Activated CD8-positive, alpha-beta memory T cell treated with anti-CD3 and anti-CD28 coated beads for 24 hours (primary cell): ENCODE data around the gene G6PC2.

Experiments used
- DNase-seq: peaks from one replicate; pipeline ENCODE4 v3.0.0-alpha.2; 2020

G6PC2 gene

GRCh38 chr2:168949324-168949723 is 48.2 kb downstream of the G6PC2 start:
- DNase-seq, result no peak

DNA sequence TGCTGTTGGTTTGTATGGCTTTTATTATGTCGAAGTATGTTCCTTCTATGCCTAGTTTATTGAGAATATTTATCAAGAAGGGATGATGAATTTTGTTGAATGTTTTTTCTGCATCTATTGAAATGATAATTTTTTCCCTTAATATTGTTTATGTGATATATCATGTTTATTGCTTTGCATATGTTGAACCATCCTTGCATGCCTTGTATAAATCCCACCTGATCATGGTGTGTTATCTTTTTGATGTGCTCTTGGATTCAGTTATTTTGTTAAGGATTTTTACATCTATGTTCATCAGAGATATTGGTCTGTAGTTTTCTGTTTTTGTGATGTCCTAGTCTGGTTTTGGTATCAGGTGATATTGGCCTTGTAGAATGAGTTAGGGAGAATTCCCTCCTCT is 50.8 kb downstream of the G6PC2 start:
- DNase-seq, result no peak

- DNase-seq, result no peak
These were observed 51.3 kb downstream of the G6PC2 start for GRCh38 chr2:168952424-168952823.

- no peak for DNase-seq
These were observed 53.2 kb downstream of the G6PC2 start for GRCh38 chr2:168954256-168954655.

DNA sequence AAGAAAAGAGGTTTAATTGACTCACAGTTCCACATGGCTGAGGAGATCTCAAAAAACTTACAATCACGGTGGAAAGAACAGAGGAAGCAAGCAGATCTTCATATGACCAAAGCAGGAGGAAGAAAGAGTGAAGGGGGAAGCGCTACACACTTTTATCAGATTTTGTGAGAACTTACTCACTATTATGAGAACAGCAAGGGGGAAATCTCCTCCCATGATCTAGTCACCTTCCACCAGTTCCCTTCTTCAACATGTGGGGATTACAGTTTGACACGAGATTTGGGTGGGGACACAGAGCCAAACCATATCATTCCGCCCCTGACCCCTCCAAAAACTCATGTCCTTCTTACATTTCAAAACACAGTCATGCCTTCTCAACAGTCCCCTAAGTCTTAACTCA is 54.2 kb downstream of the G6PC2 start:
- no peak for DNase-seq

DNA sequence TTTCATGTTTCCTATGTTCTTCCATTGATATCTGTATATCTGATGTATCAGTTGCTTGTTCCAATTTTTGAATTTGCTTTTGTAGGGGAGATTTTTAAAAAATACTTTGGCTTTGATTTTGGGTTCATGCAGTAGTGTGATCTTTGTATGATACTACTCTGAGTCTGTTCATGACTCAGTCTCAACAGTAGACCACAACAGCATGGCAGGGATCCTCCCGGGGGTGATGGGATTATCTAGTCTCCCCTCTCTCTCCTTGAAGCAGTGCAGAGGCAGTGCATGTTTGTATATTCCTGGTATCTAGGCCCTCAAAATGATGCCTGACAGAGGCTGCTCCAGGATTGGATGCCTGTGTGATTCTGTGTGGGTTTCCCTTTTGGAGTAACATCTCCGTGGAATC is 55.3 kb downstream of the G6PC2 start:
- no peak for DNase-seq
